A549 (cell line): ENCODE measurements around the gene ARG2. TPM values are rescaled to one million over a fixed set of nuclear protein-coding genes. Genes with fewer than 3 reads are reported as not detected.

Experiments used
- ATAC-seq, 2 experiments: fragments of 200-7000 bp in 1 of 2; fragments of >200 bp in 1 of 2; cut with Nextera tagmentation in 1 of 2; cut with Tn5 transposase in 1 of 2; 3 replicates each; pipeline versions ENCODE4 v1.8.0 to v1.9.1; 2018 to 2020; ENCODE audit warnings: mild to moderate bottlenecking in 1 of 2, moderate library complexity in 1 of 2
- CTCF ChIA-PET: fragments of 300-600 bp; sonication (Branson Sonifier 250); formaldehyde crosslinking; extraction: SDS; loops from one replicate; lab custom pipeline; 2021; ENCODE audit warnings: antibody characterized with exemption, inconsistent platforms; lab: Yijun Ruan, JAX
- POLR2A ChIA-PET: fragments of 350-600 bp; formaldehyde crosslinking; extraction: SDS; loops from one replicate; lab custom pipeline; 2021; ENCODE audit warnings: antibody characterized with exemption, inconsistent platforms; lab: Yijun Ruan, JAX
- DNase-seq, 2 experiments: peaks; one replicate each; pipeline versions ENCODE4 v3.0.0 to v3.0.0-alpha.2; 2011 to 2016; ENCODE audit warnings: low read depth in 1 of 2, low spot score in 1 of 2
- FAIRE-seq: peaks from 2 replicates; lab custom pipeline; 2011; peaks lifted over from hg19 to GRCh38; lab: Jason Lieb, UNC
- H3K27ac ChIP-seq, 2 experiments: fragments of >200 bp; sonication (Bioruptor Twin); formaldehyde crosslinking; 3 replicates each; pipeline ENCODE4 v1.5.1; 2016 to 2017
- H3K4me1 ChIP-seq: fragments of >200 bp; sonication (Bioruptor Twin); formaldehyde crosslinking; 3 replicates; pipeline ENCODE4 v1.6.1; 2016
- H3K4me2 ChIP-seq: fragments of >200 bp; sonication (Bioruptor Twin); formaldehyde crosslinking; 3 replicates; pipeline ENCODE4 v1.6.1; 2016
- H3K4me3 ChIP-seq: fragments of >200 bp; sonication (Bioruptor Twin); formaldehyde crosslinking; 3 replicates; pipeline ENCODE4 v1.5.1; 2016
- H3K9me3 ChIP-seq: fragments of >200 bp; sonication (Bioruptor Twin); formaldehyde crosslinking; 3 replicates; pipeline ENCODE4 v1.6.1; 2016
- CBX8 ChIP-seq: fragments of 200-600 bp; sonication (generic); IDR thresholded peaks from 2 replicates; pipeline ENCODE4 v1.6.1; 2016
- CEBPB ChIP-seq, 2 experiments: fragments of >200 bp in 1 of 2; sonication (Bioruptor Twin) in 1 of 2; formaldehyde crosslinking in 1 of 2; IDR thresholded peaks; 2 replicates each; pipeline ENCODE4 v1.6.1; 2012 to 2016
- EHMT2 ChIP-seq: fragments of 200-600 bp; sonication (generic); IDR thresholded peaks from 2 replicates; pipeline ENCODE4 v1.6.1; 2016; ENCODE audit warnings: antibody characterized with exemption, low read depth, mild to moderate bottlenecking, moderate library complexity
- FOSL2 ChIP-seq, 2 experiments: fragments of 450-650 bp in 1 of 2; fragments of >200 bp in 1 of 2; sonication (Bioruptor Twin) in 1 of 2; formaldehyde crosslinking; IDR thresholded peaks; 2 replicates each; pipeline versions ENCODE4 v1.5.0 to v1.6.1; 2016 to 2020; ENCODE audit warnings: mild to moderate bottlenecking in 1 of 2, moderate library complexity in 1 of 2
- JUN ChIP-seq, 2 experiments: fragments of >200 bp; sonication (Bioruptor Twin); formaldehyde crosslinking; IDR thresholded peaks; 2 replicates in 1 of 2; 3 replicates in 1 of 2; pipeline ENCODE4 v1.6.1; 2016 to 2017
- KDM5A ChIP-seq: fragments of 200-600 bp; sonication (generic); IDR thresholded peaks from 2 replicates; pipeline ENCODE4 v1.6.1; 2016; ENCODE audit warnings: antibody characterized with exemption, mild to moderate bottlenecking
- MAZ ChIP-seq: fragments of 150-350 bp; IDR thresholded peaks from 2 replicates; pipeline ENCODE4 v1.6.1; 2014; ENCODE audit warnings: antibody characterized with exemption, low read depth, low read length, borderline replicate concordance
- NR3C1 ChIP-seq: fragments of >200 bp; sonication (Bioruptor Twin); formaldehyde crosslinking; IDR thresholded peaks from 3 replicates; pipeline ENCODE4 v1.6.1; 2017
- PHF8 ChIP-seq: fragments of 200-600 bp; sonication (generic); IDR thresholded peaks from 2 replicates; pipeline ENCODE4 v1.6.1; 2016; ENCODE audit warnings: low read depth, mild to moderate bottlenecking, antibody characterized with exemption, moderate library complexity, borderline replicate concordance
- POLR2A ChIP-seq: IDR thresholded peaks from 2 replicates; pipeline ENCODE4 v1.6.1; 2012; ENCODE audit warnings: mild to moderate bottlenecking, low read length
- POLR2AphosphoS2 ChIP-seq: conservative IDR thresholded peaks from 2 replicates; pipeline ENCODE4 v1.6.1; 2012; ENCODE audit warnings: low read length, improper control_type of control experiment, inconsistent platforms
- RAD21 ChIP-seq, 2 experiments: fragments of >200 bp in 1 of 2; sonication (Bioruptor Twin) in 1 of 2; formaldehyde crosslinking in 1 of 2; IDR thresholded peaks in 1 of 2; conservative IDR thresholded peaks in 1 of 2; 2 replicates in 1 of 2; 3 replicates in 1 of 2; pipeline ENCODE4 v1.6.1; 2012 to 2018; ENCODE audit warnings: inconsistent platforms in 1 of 2
- TFCP2L1 ChIP-seq: fragments of 250-450 bp; sonication (Bioruptor Pico); IDR thresholded peaks from 2 replicates; pipeline ENCODE4 v1.5.0; 2021; ENCODE audit warnings: mild to moderate bottlenecking
- ZSCAN20 ChIP-seq: fragments of 250-450 bp; sonication (Bioruptor Pico); IDR thresholded peaks from 2 replicates; pipeline ENCODE4 v1.8.0; 2022; ENCODE audit warnings: mild to moderate bottlenecking, moderate library complexity
- WGBS: methylation state at CpG from one replicate; pipeline ENCODE4 v1.1.6; 2017; ENCODE audit errors: missing lambda C conversion rate; 5-methylcytosine and 5-hydroxymethylcytosine counted together
- polyA plus RNA-seq, 4 experiments: library from polyadenylated mRNA; depleted of rRNA in 3 of 4; stranded (reverse); fragments of >200 nt; fragmentation: RNase III in 1 of 4; extraction: RNeasy Plus Mini Kit Qiagen cat#74134 plus additional on column Dnase treatment in 1 of 4; gene quantifications; 2 replicates in 3 of 4; 3 replicates in 1 of 4; pipeline ENCODE4 v1.2.3, GENCODE V29; 2011 to 2017
- TF ChIP-seq, protein P1 (sequence below): fragments of 450-650 bp; IDR thresholded peaks from 2 replicates; pipeline ENCODE4 v1.6.1; 2014; ENCODE audit warnings: antibody characterized with exemption
- TF ChIP-seq, protein P2 (sequence below): fragments of 200-600 bp; sonication (generic); IDR thresholded peaks from 2 replicates; pipeline ENCODE4 v1.6.1; 2016; ENCODE audit warnings: antibody characterized with exemption, mild to moderate bottlenecking, moderate library complexity
- TF ChIP-seq, protein P3 (sequence below): fragments of >200 bp; sonication (Bioruptor Twin); formaldehyde crosslinking; IDR thresholded peaks from 3 replicates; pipeline ENCODE4 v1.6.1; 2016
- TF ChIP-seq, protein P4 (sequence below): IDR thresholded peaks from 2 replicates; pipeline ENCODE4 v1.6.1; 2012

Gene ARG2
- polyA plus RNA-seq, 2 of the 4 experiments (the other 2 are of a cell fraction): 1.8 to 2.5 TPM

DNA sequence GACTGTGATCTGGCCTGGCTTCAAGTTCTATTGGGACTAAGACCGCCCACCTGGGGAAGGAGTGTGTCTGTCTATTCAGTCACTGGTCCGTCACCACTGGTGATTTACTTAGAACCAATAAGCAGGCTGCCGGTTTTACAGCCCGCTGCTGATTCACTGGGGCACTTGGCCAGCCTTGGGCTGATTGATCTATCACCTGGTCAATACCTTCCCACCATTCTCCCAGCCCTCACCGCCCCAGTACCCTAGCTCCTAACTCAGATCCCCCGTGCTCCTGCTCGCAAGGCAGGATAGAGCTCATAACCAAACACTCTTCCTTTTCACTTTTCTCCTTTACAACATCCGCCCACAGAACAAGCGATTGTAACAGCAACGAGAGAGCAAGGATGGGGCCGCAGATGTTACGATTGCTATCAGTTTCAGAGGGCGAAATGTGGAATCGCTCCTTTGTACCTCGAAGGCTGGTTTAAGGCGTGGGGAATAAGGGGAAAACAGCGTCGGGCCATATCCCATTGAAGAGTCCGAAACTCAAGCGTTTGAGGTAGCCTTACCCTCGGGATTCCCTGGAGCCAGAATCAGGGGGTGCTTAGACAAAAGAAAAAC is 75.2 kb downstream of the ARG2 start:
- Histone ChIP-seq H3K27ac (peak overlapping the region; percentile 89 to 93), H3K4me3 (peak overlapping the region; percentile 96), H3K9me3 (no peaks in the 10 kb centered on the region), H3K4me2 (peak overlapping the region; percentile 68), H3K4me1 (peaks cover 21% of the 10 kb centered on the region)
- 0 out of 2 replicates have a peak, but pooled peaks have one; percentile 17 for TF ChIP-seq TFCP2L1 (CRISPR knock-in tag)
- peak; percentile 41 for TF ChIP-seq POLR2A
- no peak for TF ChIP-seq ZSCAN20 (CRISPR knock-in tag)
- no peak for TF ChIP-seq FOSL2 (IDR thresholded peaks at IDR 0.05)
- peak; percentile 30; the same call in 1 of the 2 replicates for TF ChIP-seq FOSL2 (CRISPR knock-in tag; IDR thresholded peaks at IDR 0.05)
- no peak for TF ChIP-seq CBX8
- DNase-seq (peak; percentile 89 to 95), ATAC-seq (peak; percentile 86 to 95), FAIRE-seq (no peak)
- ChIA-PET POLR2A (interaction anchor here (0.5 to 2.3 kb wide), 13 partner anchors 9 to 1098 kb away, joined by 3 to 22 read pairs (median 4); partner anchors contain the start of genes VTI1B and ZFP36L1), CTCF (interaction anchor here (1.0 to 3.1 kb wide), 4 partner anchors 9 to 110 kb away, joined by 3 to 26 read pairs (median 8); partner anchors contain the start of gene VTI1B)
- WGBS: 1% methylated on average over 21 of the region's 21 CpGs

DNA sequence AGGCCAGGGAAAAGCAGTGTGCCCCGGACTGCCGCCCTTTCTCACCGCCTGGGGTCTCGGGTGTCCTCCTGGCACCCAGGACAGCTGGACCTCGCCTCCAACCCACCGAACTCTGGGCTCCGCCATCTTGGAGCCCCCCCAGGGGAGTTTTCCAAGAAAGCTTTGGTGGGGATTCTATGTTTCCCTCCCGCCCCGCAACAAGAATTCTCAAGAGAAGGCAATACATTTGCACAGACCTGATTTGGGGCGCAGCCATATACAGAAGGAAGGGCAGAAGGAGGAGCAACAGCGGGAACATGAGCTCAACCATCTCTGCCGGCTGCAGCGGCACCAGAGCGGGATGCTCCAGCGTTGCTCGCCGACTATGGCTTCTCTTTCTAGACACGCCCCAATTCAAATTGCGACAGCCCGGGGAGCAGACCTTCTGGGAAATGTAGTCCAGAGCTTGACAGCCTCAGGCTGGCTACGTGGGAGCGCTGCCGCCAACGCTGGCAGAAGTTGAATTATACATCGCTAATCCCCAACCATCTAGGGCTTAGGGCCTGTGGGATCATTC is 75.8 kb downstream of the ARG2 start, which contains the start of gene RDH11:
Gene RDH11 (minus strand): TSS at position 371 of the 556 bp plus-strand sequence. CDS start 61 bp downstream, at position 310.
- DNase-seq (peak; percentile 89 to 94), ATAC-seq (peak; percentile 98 to 99), FAIRE-seq (no peak)
- Histone ChIP-seq H3K4me3 (peak within 1 kb of the TSS; percentile 96), H3K4me2 (peak within 1 kb of the TSS; percentile 68), H3K9me3 (no peaks in the 10 kb centered on the region), H3K27ac (peak within 1 kb of the TSS; percentile 89 to 93), H3K4me1 (peaks cover 21% of the 10 kb centered on the region)
- CTCF ChIA-PET: interaction anchor here (1.0 to 3.1 kb wide), 3 partner anchors 8 to 111 kb away, joined by 3 to 26 read pairs (median 12); partner anchors contain the start of gene VTI1B
- POLR2A ChIA-PET: interaction anchor here (0.5 to 2.3 kb wide), 19 partner anchors 9 to 1098 kb away, joined by 3 to 22 read pairs (median 4); partner anchors contain the start of genes ATP6V1D, EIF2S1, PIGH and PLEK2
- WGBS: 0% methylated on average over 25 of the region's 25 CpGs
- TF ChIP-seq PHF8 (peak; percentile 88), KDM5A (0 out of 2 replicates have a peak, but pooled peaks have one; percentile 31), CEBPB (IDR thresholded peaks at IDR 0.05) (peak; percentile 88 to 97), EHMT2 (no peak), POLR2A (peak; percentile 94), MAZ (peak; percentile 71; the same call in 1 of the 2 replicates), JUN (IDR thresholded peaks at IDR 0.05) (peak; percentile 71 to 81), RAD21 (conservative IDR thresholded peaks at IDR 0.05 in 1 of 2, IDR thresholded peaks at IDR 0.05 in 1 of 2) (no peak), POLR2AphosphoS2 (no peak), NR3C1 (no peak)
- TF ChIP-seq, protein P1, sequence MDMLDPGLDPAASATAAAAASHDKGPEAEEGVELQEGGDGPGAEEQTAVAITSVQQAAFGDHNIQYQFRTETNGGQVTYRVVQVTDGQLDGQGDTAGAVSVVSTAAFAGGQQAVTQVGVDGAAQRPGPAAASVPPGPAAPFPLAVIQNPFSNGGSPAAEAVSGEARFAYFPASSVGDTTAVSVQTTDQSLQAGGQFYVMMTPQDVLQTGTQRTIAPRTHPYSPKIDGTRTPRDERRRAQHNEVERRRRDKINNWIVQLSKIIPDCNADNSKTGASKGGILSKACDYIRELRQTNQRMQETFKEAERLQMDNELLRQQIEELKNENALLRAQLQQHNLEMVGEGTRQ: no peak
- TF ChIP-seq, protein P2, sequence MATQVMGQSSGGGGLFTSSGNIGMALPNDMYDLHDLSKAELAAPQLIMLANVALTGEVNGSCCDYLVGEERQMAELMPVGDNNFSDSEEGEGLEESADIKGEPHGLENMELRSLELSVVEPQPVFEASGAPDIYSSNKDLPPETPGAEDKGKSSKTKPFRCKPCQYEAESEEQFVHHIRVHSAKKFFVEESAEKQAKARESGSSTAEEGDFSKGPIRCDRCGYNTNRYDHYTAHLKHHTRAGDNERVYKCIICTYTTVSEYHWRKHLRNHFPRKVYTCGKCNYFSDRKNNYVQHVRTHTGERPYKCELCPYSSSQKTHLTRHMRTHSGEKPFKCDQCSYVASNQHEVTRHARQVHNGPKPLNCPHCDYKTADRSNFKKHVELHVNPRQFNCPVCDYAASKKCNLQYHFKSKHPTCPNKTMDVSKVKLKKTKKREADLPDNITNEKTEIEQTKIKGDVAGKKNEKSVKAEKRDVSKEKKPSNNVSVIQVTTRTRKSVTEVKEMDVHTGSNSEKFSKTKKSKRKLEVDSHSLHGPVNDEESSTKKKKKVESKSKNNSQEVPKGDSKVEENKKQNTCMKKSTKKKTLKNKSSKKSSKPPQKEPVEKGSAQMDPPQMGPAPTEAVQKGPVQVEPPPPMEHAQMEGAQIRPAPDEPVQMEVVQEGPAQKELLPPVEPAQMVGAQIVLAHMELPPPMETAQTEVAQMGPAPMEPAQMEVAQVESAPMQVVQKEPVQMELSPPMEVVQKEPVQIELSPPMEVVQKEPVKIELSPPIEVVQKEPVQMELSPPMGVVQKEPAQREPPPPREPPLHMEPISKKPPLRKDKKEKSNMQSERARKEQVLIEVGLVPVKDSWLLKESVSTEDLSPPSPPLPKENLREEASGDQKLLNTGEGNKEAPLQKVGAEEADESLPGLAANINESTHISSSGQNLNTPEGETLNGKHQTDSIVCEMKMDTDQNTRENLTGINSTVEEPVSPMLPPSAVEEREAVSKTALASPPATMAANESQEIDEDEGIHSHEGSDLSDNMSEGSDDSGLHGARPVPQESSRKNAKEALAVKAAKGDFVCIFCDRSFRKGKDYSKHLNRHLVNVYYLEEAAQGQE: no peak
- TF ChIP-seq, protein P3, sequence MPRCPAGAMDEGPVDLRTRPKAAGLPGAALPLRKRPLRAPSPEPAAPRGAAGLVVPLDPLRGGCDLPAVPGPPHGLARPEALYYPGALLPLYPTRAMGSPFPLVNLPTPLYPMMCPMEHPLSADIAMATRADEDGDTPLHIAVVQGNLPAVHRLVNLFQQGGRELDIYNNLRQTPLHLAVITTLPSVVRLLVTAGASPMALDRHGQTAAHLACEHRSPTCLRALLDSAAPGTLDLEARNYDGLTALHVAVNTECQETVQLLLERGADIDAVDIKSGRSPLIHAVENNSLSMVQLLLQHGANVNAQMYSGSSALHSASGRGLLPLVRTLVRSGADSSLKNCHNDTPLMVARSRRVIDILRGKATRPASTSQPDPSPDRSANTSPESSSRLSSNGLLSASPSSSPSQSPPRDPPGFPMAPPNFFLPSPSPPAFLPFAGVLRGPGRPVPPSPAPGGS: peak; percentile 79; the same call in 2 of the 3 replicates
- TF ChIP-seq, protein P4, sequence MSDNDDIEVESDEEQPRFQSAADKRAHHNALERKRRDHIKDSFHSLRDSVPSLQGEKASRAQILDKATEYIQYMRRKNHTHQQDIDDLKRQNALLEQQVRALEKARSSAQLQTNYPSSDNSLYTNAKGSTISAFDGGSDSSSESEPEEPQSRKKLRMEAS: peak; percentile 43; the same call in 1 of the 2 replicates
